Measurements from ENCODE around the gene LAMA5.

Gene LAMA5

DNA sequence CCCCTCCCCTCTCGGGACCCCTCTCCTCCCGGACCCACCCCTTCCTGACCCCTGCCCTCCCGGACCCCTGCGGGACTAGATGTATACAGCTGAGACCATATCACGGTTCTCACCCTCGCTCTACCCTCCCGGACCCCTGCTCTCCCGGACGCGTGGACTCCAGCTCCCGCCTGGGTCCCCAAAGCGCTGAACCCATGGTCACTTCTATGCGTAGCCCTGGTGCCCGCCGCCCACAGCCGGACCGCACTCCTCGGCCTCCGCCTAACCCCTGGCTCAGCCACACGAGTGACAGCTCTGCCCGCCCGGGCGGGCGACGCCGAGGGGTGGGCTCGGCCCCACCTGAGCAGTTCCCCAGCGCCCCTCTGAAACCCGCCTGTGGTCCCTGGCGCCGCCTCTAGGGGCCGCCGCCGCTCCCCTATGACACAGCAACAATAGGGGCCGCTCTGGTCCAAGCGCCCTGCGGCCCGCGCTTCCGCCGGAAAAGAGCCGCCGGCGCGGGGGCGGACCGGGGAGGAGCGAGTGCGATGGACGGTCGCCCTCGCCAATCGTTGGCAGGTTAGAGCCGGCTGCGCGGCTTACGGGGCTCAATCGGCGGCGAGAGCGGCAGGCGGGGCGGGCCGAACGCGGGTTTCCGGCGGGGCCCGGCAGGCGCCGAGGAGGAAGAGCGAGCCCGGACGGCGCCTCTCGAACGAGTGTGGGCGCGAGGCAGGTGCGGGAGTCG is 64.6 kb downstream of the LAMA5 start, which contains the start of gene ADRM1:
Gene ADRM1 (plus strand): TSS at position 657 of the 721 bp plus-strand sequence. CDS start 572 bp downstream, outside the sequence.
- DNase-seq (ENCODE audit: low spot score) = peak; percentile 96

DNA sequence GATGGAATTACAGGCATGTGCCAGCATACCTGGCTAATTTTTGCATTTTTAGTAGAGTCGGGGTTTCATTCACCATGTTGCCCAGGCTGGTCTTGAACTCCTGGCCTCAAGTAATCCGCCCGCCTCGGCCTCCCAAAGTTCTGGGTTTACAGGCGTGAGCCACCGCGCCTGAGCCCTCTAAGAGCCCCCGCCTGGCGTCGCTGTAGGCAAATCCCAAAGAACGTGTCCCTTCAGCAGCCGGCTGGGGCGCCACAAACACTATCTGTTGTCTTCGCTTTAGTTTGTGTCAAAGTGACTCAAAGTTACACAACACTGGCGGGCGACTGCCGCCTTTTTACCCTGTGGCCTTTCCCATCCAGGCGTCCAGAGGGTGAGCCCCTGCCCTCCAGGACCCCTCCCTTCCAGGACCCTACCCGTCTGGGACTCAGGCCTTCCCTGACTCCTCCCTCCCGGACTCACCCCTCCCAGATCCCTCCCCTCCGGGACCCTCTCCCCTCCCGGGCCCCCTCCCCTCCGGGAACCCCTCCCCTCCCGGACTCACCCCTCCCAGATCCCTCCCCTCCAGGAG is 65.3 kb downstream of the LAMA5 start:
- DNase-seq (ENCODE audit: low spot score) = peak; percentile 88

DNA sequence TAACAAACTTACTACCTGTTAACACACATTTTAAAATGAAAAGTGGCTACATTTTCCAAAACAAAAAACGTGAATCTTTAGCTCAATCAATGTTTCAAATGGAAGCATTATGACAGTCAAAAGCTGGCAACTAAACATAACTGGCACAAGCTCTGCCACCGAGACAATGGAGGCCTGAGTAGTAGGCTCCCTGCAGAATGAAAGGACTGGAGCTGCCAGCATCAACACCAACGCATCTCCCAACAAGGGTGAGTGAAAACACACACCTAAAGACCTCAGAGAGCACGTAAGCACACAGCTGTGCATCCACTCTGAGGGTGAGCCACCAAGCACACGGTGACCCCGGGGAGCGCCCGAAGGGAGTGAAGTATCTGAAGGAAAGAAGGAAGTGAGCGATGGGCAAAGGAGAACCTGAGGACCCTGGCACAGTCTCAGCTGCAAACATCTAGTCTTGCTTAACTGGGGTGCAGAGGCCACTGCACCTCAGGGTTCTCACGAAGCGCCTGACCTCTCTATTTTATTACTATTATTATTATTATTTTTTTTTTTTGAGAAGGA is 65.9 kb downstream of the LAMA5 start:
- no peak for DNase-seq (ENCODE audit: low spot score)

DNA sequence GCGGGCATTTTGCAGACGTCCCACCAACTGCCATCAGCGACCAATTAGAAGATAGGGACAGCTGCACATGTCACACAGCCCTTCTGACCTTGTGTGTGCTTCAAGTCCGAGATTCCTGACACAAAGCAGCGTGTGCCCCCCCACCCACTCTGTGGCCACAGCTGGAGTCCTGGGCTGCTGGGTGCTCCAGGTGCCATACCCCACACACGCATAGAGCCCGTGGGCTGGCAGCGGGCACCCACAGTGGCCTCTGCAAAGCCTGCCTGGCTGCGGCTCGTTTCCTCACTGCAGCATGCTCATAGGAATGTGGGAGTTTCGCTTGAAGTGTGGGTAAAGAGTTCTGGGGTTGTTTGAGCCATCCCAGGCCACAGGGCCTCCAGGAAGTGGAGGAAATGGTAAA is 66.8 kb downstream of the LAMA5 start:
- no peak for DNase-seq (ENCODE audit: low spot score)

DNA sequence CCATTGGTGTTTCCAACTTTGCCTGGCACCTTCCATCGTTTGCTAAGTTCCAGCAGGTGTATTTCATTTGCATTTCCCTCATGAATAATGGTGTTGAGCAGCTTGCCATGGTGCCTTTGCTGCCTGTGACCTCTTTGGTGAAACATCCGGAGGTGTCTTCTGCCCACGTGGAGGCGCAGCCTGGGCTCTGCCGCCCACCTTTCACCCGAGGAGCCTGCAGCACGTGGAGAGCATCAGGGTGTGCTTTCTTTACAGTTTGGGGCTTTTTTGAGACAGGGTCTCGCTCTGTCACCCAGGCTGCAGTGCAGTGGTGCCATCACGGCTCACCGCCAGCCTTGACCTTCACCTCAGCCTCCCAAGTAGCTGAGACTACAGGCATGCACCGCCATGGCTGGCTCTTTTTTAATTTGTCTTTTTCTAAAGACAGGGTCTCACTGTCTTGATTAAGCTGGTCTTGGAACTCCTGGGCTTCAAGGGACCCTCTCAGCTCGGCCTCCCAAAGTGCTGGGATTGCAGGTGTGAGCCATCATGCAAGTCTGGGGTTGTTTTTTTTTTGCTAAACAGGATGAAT is 67.4 kb downstream of the LAMA5 start:
- no peak for DNase-seq (ENCODE audit: low spot score)

DNA sequence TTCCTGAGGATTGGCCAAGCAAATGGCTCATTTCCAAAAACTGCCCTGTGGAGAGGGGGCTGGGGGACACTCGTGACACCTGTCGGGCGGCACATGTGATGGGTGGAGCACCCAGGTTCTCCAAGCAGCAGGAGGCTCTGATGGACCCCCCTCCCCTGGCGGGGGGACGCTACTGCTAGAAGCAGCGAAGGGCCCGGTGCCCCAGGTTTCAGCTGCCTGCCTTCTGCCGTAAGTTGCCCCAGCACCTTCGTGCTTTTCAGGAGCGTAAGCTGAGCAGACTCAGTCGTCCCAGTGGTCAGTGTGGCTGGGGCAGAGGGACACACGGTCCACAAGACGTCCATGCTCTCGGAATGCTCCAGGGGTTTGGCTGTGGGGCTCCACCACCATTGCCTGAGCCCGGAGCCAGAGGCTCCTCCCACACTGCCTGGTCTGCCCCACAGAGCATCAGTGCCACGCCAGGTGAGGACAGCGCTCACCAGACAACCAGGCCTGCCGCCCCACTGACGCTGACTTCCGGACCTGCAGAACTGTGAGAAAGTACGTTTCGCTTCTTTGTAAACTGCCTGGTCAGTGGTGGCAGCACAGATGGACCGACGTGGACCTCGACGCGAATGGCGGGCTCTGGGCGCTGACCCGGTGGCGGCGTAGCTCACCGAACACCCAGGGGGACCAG is 68.4 kb downstream of the LAMA5 start:
- DNase-seq (ENCODE audit: low spot score) = no peak

DNA sequence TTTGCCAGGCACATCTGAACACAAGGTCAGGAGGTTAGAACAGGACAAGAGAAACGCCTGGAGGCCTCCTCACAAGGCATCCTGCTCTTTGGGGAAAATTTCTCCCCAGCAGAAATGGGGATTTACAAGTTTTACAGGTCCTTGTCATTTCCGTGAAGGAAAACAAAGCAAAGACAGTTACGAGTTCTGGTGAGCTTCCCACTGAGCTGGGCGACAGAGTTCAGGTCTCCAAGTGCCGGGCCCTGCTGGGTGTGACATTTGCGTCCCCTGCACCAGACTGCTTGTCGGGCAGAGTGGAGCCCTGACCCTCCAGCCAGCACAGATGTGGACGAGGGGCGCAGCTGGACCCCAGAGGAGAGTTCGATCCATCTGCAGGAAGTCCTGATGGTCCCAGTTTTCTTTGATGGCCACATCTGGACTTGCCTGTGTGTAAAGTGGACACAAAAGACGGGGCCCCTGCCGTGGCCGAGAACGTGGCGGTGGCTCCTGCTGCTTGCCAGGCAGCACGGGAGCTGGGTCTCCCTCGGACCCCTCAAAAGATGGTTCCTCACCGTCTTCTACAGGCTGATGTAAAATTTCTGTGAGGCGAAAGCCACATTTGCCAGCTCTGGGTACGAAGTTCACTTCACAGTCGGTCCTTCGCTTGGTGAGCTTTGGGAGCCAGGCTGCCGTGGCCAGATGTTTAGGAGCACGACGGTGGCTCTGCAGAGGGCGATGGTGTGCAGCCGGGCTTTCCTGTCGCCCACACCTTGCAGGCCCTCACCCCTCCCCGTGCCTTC is 69.5 kb downstream of the LAMA5 start:
- no peak for DNase-seq (ENCODE audit: low spot score)

DNA sequence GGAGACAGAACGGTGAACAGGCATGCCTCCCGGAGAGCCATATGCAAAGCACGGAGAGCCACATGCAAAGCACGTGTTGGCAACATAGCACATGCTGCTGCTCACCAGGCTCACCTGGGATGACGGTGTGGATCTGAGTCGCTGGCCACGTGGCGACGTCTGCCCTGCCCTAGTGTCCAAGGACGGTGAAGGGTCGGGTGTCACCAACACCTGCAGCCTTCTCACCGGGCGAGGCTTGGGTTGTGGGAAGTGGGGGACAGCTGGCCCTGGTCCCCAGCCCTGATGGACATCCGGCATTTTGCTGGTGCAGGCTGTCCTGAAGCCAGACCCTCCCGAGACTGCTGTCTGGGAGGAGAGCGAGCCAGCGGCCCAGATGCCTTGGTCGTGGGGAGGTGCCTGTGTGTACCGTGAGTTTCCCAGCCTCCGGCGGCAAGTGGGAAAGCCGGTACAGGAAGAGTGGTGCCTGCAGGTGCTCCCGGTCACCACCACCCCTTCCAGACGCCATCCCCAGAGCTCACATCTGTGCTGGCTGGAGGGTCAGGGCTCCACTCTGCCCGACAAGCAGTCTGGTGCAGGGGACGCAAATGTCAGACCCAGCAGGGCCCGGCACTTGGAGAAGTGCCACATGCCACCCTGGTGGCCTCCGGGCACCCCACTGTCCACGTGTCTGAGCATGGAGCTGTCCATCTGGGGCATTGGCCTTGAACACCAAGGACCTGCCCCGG is 70.2 kb downstream of the LAMA5 start:
- DNase-seq (ENCODE audit: low spot score) = no peak

DNA sequence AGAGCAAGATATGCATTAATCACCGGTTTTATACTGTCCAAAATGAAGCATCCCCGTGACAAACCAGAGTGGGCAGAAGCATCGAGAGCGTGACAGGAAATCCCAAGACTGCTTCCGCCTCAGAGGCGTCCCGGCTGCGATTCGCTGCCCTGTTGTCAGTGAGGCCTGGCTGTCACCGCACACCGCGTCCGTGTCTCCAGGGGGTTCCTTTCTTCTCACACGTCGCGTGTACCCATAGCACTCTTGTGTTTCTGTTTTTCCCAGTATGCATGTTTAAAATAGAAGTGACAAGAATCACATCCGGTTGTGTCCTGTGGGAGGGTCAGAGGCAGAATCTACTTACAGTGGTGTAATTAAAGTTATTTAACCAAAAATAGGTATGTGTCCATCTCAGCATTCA is 72.6 kb downstream of the LAMA5 start:
- no peak for DNase-seq (ENCODE audit: low spot score)

DNA sequence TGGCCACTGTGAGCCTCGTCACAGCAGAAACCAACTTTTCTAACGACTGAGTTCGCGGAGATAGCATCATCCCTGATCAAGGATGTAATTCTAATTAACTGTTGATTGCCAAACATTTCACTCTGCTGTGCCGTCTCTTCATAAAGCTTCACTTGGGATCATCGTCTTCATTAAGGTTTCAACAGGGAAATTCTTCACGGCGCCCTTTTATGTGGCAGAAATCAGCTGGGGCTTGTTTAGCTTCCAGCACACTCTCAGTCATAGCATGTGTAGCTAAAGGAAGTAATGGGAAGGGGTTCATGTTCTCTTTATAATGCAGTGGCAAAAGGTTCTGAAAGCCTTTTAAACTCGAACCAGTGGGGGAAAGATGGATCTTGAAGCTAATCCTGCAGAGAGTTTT is 73.2 kb downstream of the LAMA5 start:
- DNase-seq (ENCODE audit: low spot score) = no peak

DNA sequence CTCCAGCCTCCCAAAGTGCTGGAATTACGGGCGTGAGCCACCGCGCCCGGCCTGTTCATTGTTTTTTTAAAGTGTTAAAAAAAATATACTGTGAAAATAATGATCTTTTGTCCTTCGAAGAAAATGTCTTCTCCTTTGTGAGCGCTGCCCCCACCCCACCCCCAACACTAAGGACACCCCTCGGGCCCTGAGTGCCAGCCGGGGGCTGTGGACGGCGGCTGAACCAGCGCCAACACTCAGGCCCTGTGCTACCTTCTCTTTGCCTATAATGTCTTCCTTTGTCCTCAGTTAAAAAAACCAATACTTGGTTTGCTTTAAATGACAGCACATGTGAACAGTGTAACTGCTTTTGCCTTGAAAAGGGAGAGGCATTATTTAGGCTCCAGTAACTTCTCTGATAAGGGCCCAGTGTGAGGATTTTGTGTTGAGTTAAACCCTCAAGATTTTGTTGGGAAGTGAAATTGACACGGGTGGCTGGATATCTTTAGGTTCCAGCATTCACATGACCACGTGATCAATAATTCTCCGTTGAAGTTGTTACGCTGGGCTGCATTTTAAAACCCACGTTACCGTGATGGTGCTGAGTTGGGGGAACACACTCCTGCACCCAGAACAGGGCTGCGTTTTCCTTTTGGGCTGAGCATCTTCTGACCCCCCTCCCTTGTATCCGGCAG is 73.9 kb downstream of the LAMA5 start:
- DNase-seq (ENCODE audit: low spot score) = no peak

DNA sequence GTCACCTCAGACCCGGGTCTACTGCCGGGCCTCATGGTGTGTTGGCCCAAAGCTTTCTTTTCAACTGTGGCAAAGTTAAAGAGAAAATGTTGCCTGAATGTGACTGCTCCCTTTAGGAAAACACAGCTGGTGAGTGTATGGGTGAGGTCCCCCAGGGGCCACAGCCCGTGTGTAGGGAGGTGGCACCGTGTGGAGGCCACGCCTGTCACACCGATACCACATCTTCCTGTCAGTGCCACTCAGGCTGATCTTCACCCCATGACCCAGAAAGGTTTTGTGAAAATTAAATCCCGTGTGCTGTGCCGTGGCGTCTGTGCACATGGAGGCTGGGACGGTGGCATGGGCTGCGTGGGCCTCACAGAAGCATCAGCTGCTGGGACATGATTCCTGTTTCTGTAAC is 75.0 kb downstream of the LAMA5 start:
- peak; percentile 16 for DNase-seq (ENCODE audit: low spot score)

DNA sequence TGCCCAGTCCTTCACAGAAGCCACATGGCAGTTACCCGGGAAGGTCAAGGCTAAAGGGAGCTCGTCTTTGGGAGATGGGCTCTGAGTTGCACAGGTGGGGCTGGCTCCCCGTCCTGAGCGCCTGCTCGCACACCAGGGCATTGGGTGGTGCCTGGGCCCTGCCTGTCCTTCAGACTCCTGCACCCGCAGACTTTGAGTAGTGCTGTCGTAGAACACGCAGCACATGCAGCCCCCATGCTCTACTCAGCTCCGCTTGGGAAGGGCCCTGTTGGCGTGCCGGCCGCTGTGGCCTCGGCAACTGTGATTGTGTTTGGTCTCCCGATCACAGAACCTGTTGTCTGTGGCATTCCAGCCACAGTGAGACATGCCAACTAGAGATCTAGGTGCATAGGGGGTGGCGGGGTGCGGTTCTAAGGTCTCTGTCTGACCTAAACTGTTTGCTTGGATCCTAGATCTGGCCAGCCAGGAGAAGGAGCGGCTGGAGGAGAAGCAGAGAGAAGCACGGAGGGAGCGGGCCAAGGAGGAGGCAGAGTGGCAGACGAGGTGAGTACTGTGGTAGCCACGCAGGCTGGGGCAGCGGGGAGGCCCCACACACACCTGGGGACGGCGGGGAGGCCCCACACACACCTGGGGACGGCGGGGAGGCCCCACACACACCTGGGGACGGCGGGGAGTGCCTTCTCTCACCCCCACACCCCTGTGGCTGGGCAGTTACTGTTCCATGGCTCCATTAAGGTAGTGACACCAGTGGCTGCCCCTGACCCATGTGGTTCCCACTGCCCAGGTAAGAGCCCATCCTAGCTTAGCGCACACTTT is 75.7 kb downstream of the LAMA5 start:
- no peak for DNase-seq (ENCODE audit: low spot score)

DNA sequence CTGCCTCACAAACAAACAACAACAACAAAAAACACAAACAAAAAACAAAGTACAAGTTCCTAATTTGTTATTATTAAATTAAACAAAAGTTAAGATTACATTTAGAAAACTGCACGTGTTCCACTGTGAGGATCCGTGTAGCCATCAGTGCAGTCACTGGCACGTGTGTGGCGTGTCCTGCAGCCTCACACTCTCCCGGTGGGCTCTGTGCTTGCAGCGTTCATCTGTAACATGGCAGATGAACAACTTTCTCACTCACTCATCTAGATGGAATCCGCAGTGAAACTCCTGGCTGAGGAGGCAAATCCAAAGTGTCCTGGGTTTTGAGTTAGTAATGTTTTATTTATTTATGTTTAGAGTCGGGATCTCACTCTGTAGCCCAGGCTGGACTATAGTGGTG is 77.2 kb downstream of the LAMA5 start:
- no peak for DNase-seq (ENCODE audit: low spot score)

DNA sequence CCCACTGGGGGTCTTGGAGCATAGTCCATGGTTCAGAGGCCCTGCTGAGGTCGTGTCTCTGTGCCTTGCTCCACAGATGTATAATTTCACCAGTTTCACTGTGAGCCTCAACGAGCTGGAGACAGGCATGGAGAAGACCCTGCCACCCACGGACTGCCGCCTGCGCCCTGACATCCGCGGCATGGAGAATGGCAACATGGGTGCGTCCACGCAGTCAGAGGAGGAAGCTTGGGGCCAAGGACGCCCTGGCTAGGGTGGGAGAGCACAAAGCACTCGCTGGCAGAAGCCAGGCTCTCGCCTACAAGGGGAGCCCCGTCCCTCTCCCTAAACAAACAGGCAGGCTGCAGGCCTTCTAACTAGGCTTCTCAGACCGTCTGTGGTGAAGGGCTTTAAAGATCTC is 78.0 kb downstream of the LAMA5 start:
- DNase-seq (ENCODE audit: low spot score) = no peak

DNA sequence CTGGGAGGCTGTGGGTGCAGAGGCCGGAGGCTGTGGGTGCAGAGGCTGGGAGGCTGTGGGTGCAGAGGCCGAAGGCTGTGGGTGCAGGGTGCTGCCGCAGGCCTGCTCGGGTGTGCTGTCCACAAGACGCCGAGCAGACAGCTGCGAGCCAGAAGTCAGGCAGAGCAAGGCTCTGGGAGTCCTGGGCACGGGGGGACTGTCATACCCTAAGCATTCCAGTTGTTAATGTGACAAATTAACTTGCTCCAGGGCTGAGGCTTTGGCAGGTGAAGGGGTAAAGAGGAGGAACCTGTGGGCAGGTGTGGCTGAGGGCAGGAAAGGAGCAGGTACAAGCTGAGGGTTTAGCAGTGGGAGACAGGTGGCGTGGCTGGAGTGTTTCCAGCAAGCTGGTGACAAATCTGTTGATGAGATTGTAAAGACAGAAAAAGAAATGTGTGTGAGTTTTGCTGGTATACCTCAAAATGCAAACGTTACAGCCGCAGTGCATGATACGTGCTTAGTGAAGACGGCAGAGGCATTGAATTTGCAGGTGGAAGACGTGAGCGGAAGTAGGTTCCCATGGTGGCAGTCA is 78.5 kb downstream of the LAMA5 start:
- no peak for DNase-seq (ENCODE audit: low spot score)

DNA sequence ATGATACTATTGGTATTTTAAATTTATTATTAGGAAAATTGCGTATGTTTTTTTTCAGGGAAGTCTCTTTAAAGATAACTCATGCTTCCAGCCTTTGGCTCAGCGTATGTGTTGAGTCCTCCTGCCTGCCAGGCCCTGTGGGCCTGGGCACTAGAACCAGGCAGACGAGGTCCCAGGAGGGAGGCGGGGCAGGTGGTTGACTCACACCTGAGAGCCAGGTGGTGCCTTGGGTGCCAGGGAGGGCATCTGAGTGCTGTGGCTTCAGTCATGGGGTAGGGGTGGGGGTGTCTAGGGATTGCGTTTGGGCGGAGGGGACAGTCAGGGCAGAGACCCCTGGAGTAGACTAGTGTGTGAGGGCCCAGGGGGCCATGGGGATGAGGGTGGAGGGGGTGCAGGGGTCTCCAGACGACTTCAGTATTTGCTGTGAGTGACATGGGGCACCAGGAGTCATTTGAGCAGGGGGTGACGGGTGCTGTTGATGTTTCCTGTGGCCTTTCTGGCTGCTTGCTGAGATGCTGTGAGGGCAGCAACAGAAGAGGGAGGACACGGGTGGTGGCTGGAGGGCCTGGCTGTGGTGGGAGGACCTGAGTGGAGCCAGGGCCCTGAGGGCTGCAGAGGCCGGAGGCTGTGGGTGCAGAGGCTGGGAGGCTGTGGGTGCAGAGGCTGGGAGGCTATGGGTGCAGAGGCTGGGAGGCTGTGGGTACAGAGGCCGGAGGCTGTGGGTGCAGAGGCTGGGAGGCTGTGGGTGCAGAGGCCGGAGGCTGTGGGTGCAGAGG is 79.2 kb downstream of the LAMA5 start:
- DNase-seq (ENCODE audit: low spot score) = no peak

DNA sequence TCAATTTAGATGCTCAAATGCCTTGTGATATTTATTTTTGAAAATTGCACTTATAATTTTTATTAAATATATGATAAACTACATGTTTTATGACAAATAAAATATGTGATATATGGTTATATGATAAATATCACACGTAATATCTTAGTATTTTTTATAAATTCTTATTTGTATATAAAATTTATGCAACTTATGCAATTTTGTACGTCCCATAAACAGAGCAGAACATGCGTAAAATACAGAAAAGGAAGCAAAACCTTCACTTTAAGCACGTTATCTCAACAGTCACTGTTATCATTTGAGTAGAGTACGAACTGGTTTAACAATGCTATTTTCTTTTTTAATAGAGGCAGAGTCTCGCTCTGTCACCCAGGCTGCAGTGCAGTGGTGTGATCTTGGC is 80.0 kb downstream of the LAMA5 start:
- no peak for DNase-seq (ENCODE audit: low spot score)

Measured in CD4-positive, alpha-beta T cell treated with Interleukin-15 for 4 hours (primary cell).